ENCODE data around the gene VAPA. TPM values are rescaled to one million over a fixed set of nuclear protein-coding genes. Genes with fewer than 3 reads are reported as not detected.
"Not testable (repeated sequence)": the region's sequence is repeated elsewhere in the genome, so short reads cannot be mapped to it uniquely, and the experiment has no call there.

Gene VAPA
- total and polyA plus RNA-seq, 7 experiments from 2014 or later: 109 to 278 (median 164) TPM

DNA sequence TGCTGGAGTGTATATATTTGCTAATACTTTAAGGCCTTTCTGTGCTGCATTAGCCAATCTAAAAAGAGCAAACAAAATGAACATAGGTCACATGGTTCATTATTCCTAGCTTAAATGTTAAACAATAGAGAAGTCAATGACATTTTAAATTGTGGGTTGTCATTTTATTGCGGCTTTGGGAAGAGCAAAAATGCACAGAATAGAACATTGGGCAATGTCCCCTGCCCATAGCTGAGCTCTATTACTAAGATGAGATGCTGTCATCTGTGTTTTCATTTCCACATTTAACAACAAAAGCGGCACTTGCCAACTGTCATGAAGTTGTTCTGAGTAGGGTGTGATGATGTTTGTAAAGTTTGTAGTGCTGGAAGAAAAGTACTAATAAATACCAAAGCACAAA is 3.2 kb upstream of the VAPA start:
- Mint-ChIP-seq H3K4me1 (peaks cover 7 to 22% (median 16%) of the 10 kb centered on the region in 7 donors), H3K27me3 (peaks cover 0 to 46% (median 9%) of the 10 kb centered on the region in 5 donors), H3K4me3 (no peak overlapping the region), H3K27ac (no peak overlapping the region), H3K36me3 (no peaks in the 10 kb centered on the region), H3K9me3 (peaks cover 0 to 2% (median 0%) of the 10 kb centered on the region in 11 donors)
- CTCF ChIA-PET: no interaction called here
- intact Hi-C loops (cut with micrococcal nuclease): loop anchor here (5.0 to 10.0 kb wide), 4 partner anchors 877 to 1997 kb away; partner anchors contain the start of genes MPPE1 (in 1 of the 2) and MTCL1 (in 1 of the 2)
- no peak for DNase-seq
- no peaks in the 10 kb centered on the region for H3K27me3 ChIP-seq (ENCODE audit: control insufficient read depth in 2 of 2, insufficient read depth in 2 of 2, low read length in 2 of 2)
- no peak for ATAC-seq
- H3K4me1 ChIP-seq (ENCODE audit: control insufficient read depth in 2 of 2, insufficient read depth in 2 of 2, low read length in 2 of 2): peaks cover 7 to 8% of the 10 kb centered on the region in 2 donors
- POLR2A ChIA-PET: no interaction called here
- H3K27ac ChIP-seq (ENCODE audit: low read depth, low read length): no peak overlapping the region
- peaks cover 0 to 7% (median 0%) of the 10 kb centered on the region in 3 experiments for H3K36me3 ChIP-seq (ENCODE audit: control insufficient read depth in 2 of 3, insufficient read depth in 3 of 3, low read length in 3 of 3)
- H3K4me3 ChIP-seq (ENCODE audit: low read length): no peak overlapping the region
- no peaks in the 10 kb centered on the region for H3K9me3 ChIP-seq (ENCODE audit: control insufficient read depth in 2 of 3, low read length in 3 of 3)

DNA sequence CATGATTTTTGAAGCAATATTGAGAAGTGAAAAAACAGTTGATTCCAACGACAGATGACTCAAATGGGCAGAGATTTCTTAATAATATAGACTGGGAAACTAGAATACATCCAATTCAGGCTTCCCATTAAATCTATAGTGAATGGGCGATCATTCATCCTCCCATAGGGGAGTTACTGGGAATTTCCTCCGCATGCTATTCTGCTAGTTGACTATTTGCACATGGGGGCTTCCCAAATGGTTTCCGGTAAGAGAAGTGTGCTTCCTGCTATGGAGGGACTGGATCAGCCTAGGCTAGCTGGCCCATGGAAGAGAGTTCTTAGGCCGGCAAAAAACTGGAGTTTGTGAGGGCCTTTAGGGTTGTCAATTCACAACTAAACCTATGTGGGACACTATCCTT is 2.6 kb upstream of the VAPA start:
- no peaks in the 10 kb centered on the region for H3K36me3 Mint-ChIP-seq
- Histone ChIP-seq H3K4me1 (ENCODE audit: control insufficient read depth in 2 of 2, insufficient read depth in 2 of 2, low read length in 2 of 2) (peaks cover 13 to 14% of the 10 kb centered on the region in 2 donors), H3K27me3 (ENCODE audit: control insufficient read depth in 2 of 2, insufficient read depth in 2 of 2, low read length in 2 of 2) (no peaks in the 10 kb centered on the region), H3K36me3 (ENCODE audit: control insufficient read depth in 2 of 3, insufficient read depth in 3 of 3, low read length in 3 of 3) (peaks cover 0 to 7% (median 0%) of the 10 kb centered on the region in 3 experiments), H3K4me3 (ENCODE audit: low read length) (no peak overlapping the region), H3K27ac (ENCODE audit: low read depth, low read length) (no peak overlapping the region), H3K9me3 (ENCODE audit: control insufficient read depth in 2 of 3, low read length in 3 of 3) (no peaks in the 10 kb centered on the region)
- DNase-seq (no peak), ATAC-seq (no peak)
- POLR2A ChIA-PET: no interaction called here
- CTCF ChIA-PET: no interaction called here
- no peak overlapping the region for H3K27ac Mint-ChIP-seq
- no peak overlapping the region for H3K4me3 Mint-ChIP-seq
- H3K27me3 Mint-ChIP-seq: peaks cover 0 to 40% (median 3%) of the 10 kb centered on the region in 5 donors
- peaks cover 12 to 27% (median 22%) of the 10 kb centered on the region in 7 donors for H3K4me1 Mint-ChIP-seq
- peaks cover 0 to 2% (median 0%) of the 10 kb centered on the region in 11 donors for H3K9me3 Mint-ChIP-seq
- intact Hi-C loops (cut with micrococcal nuclease): loop anchor here (5.0 to 10.0 kb wide), 4 partner anchors 876 to 1996 kb away; partner anchors contain the start of genes MPPE1 (in 1 of the 2) and MTCL1 (in 1 of the 2)

DNA sequence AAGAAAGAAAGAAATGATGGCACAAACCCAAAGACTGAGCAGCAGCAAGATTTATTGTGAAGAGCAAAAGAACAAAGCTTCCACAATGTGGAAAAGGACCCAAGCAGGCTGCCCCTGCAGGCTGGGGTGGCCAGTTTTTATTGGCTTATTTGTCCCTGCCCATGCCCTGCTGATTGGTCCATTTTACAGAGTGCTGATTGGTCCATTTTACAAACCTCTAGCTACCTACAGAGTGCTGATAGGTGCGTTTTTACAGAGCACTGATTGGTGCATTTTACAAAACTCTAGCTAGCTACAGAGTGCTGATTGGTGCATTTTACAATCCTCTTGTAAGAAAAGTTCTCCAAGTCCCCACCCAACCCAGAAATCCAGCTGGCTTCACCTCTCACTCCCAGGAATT is 1.5 kb upstream of the VAPA start:
- intact Hi-C loops (cut with micrococcal nuclease): loop anchor here (2.0 to 10.0 kb wide), 6 partner anchors 577 to 1995 kb away; partner anchors contain the start of genes CHMP1B (in 1 of the 2), MPPE1 (in 1 of the 2), MTCL1 (in 1 of the 2) and TWSG1 (in 1 of the 2)
- H3K4me1 ChIP-seq (ENCODE audit: control insufficient read depth in 2 of 2, insufficient read depth in 2 of 2, low read length in 2 of 2): peaks cover 20 to 22% of the 10 kb centered on the region in 2 donors
- H3K4me1 Mint-ChIP-seq: peaks cover 18 to 33% (median 28%) of the 10 kb centered on the region in 7 donors
- H3K27ac ChIP-seq (ENCODE audit: low read depth, low read length); H3K27ac Mint-ChIP-seq; DNase-seq; H3K9me3 Mint-ChIP-seq; H3K36me3 ChIP-seq (ENCODE audit: control insufficient read depth in 2 of 3, insufficient read depth in 3 of 3, low read length in 3 of 3); H3K9me3 ChIP-seq (ENCODE audit: control insufficient read depth in 2 of 3, low read length in 3 of 3); H3K4me3 ChIP-seq (ENCODE audit: low read length); CTCF ChIA-PET; H3K36me3 Mint-ChIP-seq; ATAC-seq; H3K27me3 ChIP-seq (ENCODE audit: control insufficient read depth in 2 of 2, insufficient read depth in 2 of 2, low read length in 2 of 2): not testable (repeated sequence)
- POLR2A ChIA-PET: interaction anchor here (1.7 kb wide), 1 partner anchor 578 kb away, joined by 5 read pairs; the partner anchor contains the start of gene TWSG1
- H3K27me3 Mint-ChIP-seq: peaks cover 0 to 31% (median 0%) of the 10 kb centered on the region in 5 donors
- H3K4me3 Mint-ChIP-seq: peak overlapping the region in 1 of 10 donors; percentile 9

DNA sequence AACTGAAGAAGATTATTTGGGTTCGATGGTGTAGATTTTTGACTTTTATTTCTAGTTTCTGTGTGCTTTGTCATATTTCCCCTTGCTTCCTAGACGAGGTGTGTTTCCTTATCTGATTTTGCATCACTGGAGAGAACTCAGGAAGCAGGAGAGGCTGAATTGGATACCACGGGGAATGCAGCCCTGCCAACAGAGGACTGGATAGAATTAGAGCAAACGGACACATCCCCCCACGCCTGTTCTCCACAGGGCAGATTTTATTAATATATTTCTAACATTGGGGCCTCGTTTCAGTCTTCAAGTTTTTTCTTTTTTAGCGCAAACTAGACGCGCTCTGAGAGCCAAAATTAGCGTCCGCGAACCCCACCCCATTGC is 678 bp upstream of the VAPA start:
- H3K9me3 ChIP-seq (ENCODE audit: control insufficient read depth in 2 of 3, low read length in 3 of 3): no peaks in the 10 kb centered on the region
- H3K4me3 Mint-ChIP-seq: peak overlapping the region; percentile 89 to 93 (median 92)
- ChIA-PET CTCF (no interaction called here), POLR2A (interaction anchor here (0.6 to 2.7 kb wide), 14 partner anchors 9 to 1938 kb away, joined by 3 to 18 read pairs (median 5); partner anchors contain the start of genes ANKRD12, CHMP1B, NAPG and NDUFV2)
- H3K36me3 Mint-ChIP-seq: no peaks in the 10 kb centered on the region
- no peaks in the 10 kb centered on the region for H3K27me3 ChIP-seq (ENCODE audit: control insufficient read depth in 2 of 2, insufficient read depth in 2 of 2, low read length in 2 of 2)
- H3K4me1 Mint-ChIP-seq: peaks cover 18 to 33% (median 28%) of the 10 kb centered on the region in 7 donors
- DNase-seq (no peak), ATAC-seq (no peak)
- H3K27ac Mint-ChIP-seq: peak overlapping the region; percentile 81 to 98 (median 95)
- peak overlapping the region; percentile 98 for H3K27ac ChIP-seq (ENCODE audit: low read depth, low read length)
- H3K4me3 ChIP-seq (ENCODE audit: low read length): peak overlapping the region; percentile 99
- H3K27me3 Mint-ChIP-seq: peaks cover 0 to 23% (median 0%) of the 10 kb centered on the region in 5 donors
- H3K4me1 ChIP-seq (ENCODE audit: control insufficient read depth in 2 of 2, insufficient read depth in 2 of 2, low read length in 2 of 2): peaks cover 28 to 29% of the 10 kb centered on the region in 2 donors
- peaks cover 0 to 2% (median 0%) of the 10 kb centered on the region in 11 donors for H3K9me3 Mint-ChIP-seq
- intact Hi-C loops (cut with micrococcal nuclease): loop anchor here (1.0 to 10.0 kb wide), 15 partner anchors 299 to 1994 kb away; partner anchors contain the start of genes CHMP1B (in 2 of the 2), NDUFV2 (in 2 of the 2), RALBP1 (in 2 of the 2) and ANKRD12 (in 1 of the 2)
- H3K36me3 ChIP-seq (ENCODE audit: control insufficient read depth in 2 of 3, insufficient read depth in 3 of 3, low read length in 3 of 3): peaks cover 0 to 7% (median 0%) of the 10 kb centered on the region in 3 experiments

DNA sequence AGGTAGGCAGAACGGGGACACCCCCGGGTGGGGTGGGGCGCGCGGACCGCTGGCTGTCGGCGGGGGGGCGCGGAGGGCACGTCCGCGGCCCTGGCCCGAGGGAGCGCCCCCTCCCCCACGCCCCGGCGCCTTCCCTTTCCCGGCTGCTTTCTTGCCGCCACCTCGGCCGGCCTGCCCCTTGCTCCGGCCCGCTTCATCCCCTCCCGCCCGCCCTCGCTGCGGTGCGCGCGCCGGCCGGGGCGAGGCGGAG is 443 bp downstream of the VAPA start:
- Histone ChIP-seq H3K9me3 (ENCODE audit: control insufficient read depth in 2 of 3, low read length in 3 of 3) (no peaks in the 10 kb centered on the region), H3K4me1 (ENCODE audit: control insufficient read depth in 2 of 2, insufficient read depth in 2 of 2, low read length in 2 of 2) (peaks cover 35 to 39% of the 10 kb centered on the region in 2 donors), H3K27ac (ENCODE audit: low read depth, low read length) (peak overlapping the region; percentile 98), H3K27me3 (ENCODE audit: control insufficient read depth in 2 of 2, insufficient read depth in 2 of 2, low read length in 2 of 2) (no peaks in the 10 kb centered on the region), H3K36me3 (ENCODE audit: control insufficient read depth in 2 of 3, insufficient read depth in 3 of 3, low read length in 3 of 3) (peaks cover 0 to 7% (median 0%) of the 10 kb centered on the region in 3 experiments), H3K4me3 (ENCODE audit: low read length) (peak overlapping the region; percentile 99)
- H3K36me3 Mint-ChIP-seq: no peaks in the 10 kb centered on the region
- H3K27ac Mint-ChIP-seq: peak overlapping the region; percentile 43 to 98 (median 94)
- ATAC-seq: no peak
- peaks cover 0 to 14% (median 0%) of the 10 kb centered on the region in 5 donors for H3K27me3 Mint-ChIP-seq
- peak overlapping the region; percentile 89 to 93 (median 92) for H3K4me3 Mint-ChIP-seq
- ChIA-PET CTCF (no interaction called here), POLR2A (interaction anchor here (0.6 to 2.7 kb wide), 9 partner anchors 10 to 1937 kb away, joined by 3 to 18 read pairs (median 6); partner anchors contain the start of genes CHMP1B, NAPG and NDUFV2)
- H3K9me3 Mint-ChIP-seq: peaks cover 0 to 2% (median 0%) of the 10 kb centered on the region in 11 donors
- intact Hi-C loops (cut with micrococcal nuclease): loop anchor here (1.0 to 10.0 kb wide), 7 partner anchors 19 to 1993 kb away; partner anchors contain the start of genes MPPE1 (in 1 of the 2), MTCL1 (in 1 of the 2) and TWSG1 (in 1 of the 2)
- no peak for DNase-seq
- H3K4me1 Mint-ChIP-seq: peaks cover 18 to 33% (median 28%) of the 10 kb centered on the region in 7 donors

DNA sequence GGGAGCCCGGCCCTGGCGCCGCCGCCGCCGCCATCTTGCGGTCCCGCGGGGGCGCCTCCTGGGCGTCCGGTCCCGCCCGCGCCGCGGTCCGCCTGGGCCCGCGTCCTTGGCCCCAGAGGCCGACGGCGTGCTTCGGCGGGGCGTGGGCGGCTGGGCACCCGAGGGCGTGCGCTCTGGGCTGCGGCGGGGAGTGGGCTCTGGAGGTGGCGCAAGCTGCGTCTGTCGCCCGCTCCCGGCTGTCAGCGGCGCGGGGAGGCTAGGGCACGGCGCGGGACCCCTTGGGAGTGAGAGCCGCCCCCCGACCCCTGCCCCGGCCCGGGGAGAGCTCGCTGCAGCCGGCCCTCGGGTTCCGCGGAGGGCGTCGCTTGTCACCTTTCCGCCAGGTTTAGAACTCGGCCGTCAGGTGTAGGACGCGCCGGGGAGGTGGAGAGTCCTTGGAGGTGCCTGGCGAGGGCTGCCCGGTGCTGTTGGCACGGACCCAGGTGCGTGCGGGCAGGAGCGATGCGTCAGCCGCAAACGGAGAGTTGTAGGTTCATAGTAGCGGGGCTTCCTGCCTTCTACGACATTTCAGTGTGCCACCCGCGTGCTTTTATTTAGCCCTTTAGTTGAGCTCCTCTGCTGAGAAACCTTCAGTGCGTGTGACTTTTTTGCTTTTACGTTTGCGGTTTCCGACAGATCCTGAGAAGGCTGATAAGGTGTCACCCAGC is 921 bp downstream of the VAPA start:
- peak overlapping the region in 9 of 10 donors; percentile 87 to 96 (median 93) for H3K4me3 Mint-ChIP-seq
- Histone ChIP-seq H3K4me1 (ENCODE audit: control insufficient read depth in 2 of 2, insufficient read depth in 2 of 2, low read length in 2 of 2) (peaks cover 40 to 44% of the 10 kb centered on the region in 2 donors), H3K27ac (ENCODE audit: low read depth, low read length) (peak overlapping the region; percentile 98), H3K36me3 (ENCODE audit: control insufficient read depth in 2 of 3, insufficient read depth in 3 of 3, low read length in 3 of 3) (peaks cover 0 to 7% (median 0%) of the 10 kb centered on the region in 3 experiments), H3K9me3 (ENCODE audit: control insufficient read depth in 2 of 3, low read length in 3 of 3) (no peaks in the 10 kb centered on the region), H3K4me3 (ENCODE audit: low read length) (peak overlapping the region; percentile 24), H3K27me3 (ENCODE audit: control insufficient read depth in 2 of 2, insufficient read depth in 2 of 2, low read length in 2 of 2) (no peaks in the 10 kb centered on the region)
- intact Hi-C loops (cut with micrococcal nuclease): loop anchor here (1.0 to 10.0 kb wide), 8 partner anchors 11 to 1993 kb away; partner anchors contain the start of genes MPPE1 (in 1 of the 2), MTCL1 (in 1 of the 2) and TWSG1 (in 1 of the 2)
- peaks cover 18 to 33% (median 28%) of the 10 kb centered on the region in 7 donors for H3K4me1 Mint-ChIP-seq
- POLR2A ChIA-PET: interaction anchor here (0.6 to 2.7 kb wide), 8 partner anchors 9 to 1936 kb away, joined by 3 to 18 read pairs (median 5); partner anchors contain the start of genes CHMP1B and NDUFV2
- H3K27me3 Mint-ChIP-seq: peaks cover 0 to 9% (median 0%) of the 10 kb centered on the region in 5 donors
- CTCF ChIA-PET: interaction anchor here (0.7 kb wide), 1 partner anchor 9 kb away, joined by 3 read pairs; no protein-coding TSS in a partner anchor
- DNase-seq: peak; percentile 55 to 86 (median 82)
- peak overlapping the region; percentile 85 to 97 (median 95) for H3K27ac Mint-ChIP-seq
- H3K36me3 Mint-ChIP-seq: no peaks in the 10 kb centered on the region
- peak; percentile 31 for ATAC-seq
- peaks cover 0 to 2% (median 0%) of the 10 kb centered on the region in 11 donors for H3K9me3 Mint-ChIP-seq
